ENCODE data around the gene TULP3.

DNA sequence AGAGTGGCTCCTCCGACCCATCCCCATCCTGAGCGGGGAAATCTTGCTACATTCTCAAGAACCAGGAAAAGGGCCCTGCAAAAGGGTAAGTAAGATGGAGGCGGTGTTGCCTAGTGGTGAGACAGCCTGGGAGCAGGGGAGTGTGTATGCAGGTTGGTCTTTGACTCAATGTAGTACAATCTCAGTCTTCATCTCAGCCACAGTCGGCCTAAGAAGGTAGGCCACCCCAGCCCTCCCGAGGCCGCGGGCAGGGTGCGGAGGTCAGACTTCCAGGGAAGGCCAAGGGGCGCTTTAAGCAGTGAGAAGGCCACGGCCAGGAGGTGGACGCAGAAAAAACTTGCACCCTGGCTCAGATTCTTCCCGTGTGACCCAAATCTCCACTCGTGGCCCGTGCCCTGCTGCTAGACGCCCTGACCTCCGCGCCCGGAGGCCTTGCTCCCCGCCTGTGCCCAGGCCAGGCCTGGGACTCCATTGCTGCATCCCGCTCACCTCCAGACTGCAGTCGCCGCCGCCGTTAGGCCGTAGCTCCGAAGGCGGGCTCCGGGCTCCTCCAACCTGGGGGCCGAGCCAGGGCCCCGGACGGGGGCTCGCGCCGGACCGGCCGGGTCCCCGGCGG lies 14.2 kb upstream of the TULP3 start:
- TF ChIP-seq MYC (IDR thresholded peaks at IDR 0.05; ENCODE audit: insufficient read depth, insufficient read length, insufficient replicate concordance, low read length, severe bottlenecking) (no peak), SMC3 (IDR thresholded peaks at IDR 0.05; ENCODE audit: borderline replicate concordance, low read length) (no peak), BRCA1 (IDR thresholded peaks at IDR 0.05; ENCODE audit: low read depth, low read length) (no peak), RBBP5 (conservative IDR thresholded peaks at IDR 0.05) (no peak), RFX5 (IDR thresholded peaks at IDR 0.05; ENCODE audit: low read depth, low read length) (no peak), GABPA (IDR thresholded peaks at IDR 0.05; ENCODE audit: low read depth) (no peak), CTCF (IDR thresholded peaks at IDR 0.05 in 2 of 3, conservative IDR thresholded peaks at IDR 0.05 in 1 of 3; ENCODE audit: control insufficient read depth in 2 of 3, extremely low read depth in 1 of 3, insufficient read depth in 1 of 3, low read depth in 3 of 3, low read length in 3 of 3) (no peak), POLR2AphosphoS5 (IDR thresholded peaks at IDR 0.05; ENCODE audit: low read length) (no peak)
